Body of pancreas (tissue), 4 donors: ENCODE data around the gene RASA3.

ENCODE experiments used
- POLR2A ChIP-seq, 3 donors: fragments of 450-650 bp; IDR thresholded peaks; one replicate each; pipeline ENCODE4 v1.6.1; 2016; ENCODE audit warnings: antibody characterized with exemption in 3 of 3, mild to moderate bottlenecking in 2 of 3
- TF ChIP-seq, protein P1 (sequence below), 7 experiments: fragments of 450-650 bp in 4 of 7; fragments of 200-600 bp in 3 of 7; sonication (generic) in 3 of 7; IDR thresholded peaks; one replicate each; pipeline ENCODE4 v1.5.1; 2016 to 2019; ENCODE audit warnings: antibody characterized with exemption in 7 of 7

DNA sequence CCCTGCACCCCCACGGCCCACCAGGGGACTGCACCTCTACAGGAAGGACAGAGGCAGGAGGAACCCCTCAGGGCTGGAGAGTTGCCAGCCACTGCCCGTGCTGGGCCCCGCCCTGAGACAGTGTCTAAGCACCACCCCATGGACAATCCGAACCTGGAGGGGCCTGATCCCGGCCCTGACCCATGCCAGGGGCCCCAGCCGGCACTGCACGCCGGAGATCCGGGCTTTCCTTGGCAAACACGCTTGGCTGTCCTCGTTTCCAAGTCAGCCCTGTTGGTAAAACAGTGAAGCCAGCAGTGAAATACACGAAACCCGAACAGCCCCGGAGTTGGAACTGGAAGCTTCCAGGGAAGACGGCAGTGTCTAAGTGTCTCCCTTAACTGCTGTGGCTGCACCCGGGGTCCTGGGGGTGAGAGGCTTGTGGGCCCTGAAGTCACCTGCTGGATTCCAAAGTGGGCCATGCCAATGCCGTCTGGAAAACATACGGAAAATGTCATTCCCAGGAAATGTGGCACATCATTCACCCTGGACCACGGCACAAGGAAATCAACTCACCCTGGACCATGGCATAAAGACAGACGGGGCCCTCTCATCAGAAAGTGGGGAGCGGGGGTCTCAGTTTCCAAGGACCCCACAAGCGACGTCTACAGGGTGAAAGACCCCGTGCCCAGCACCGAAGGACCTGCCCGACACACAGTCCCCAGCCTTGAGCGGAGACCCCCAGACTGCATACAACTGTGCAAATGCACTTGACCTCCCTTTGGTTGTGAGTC, 30.9 kb downstream of the RASA3 start:
- TF ChIP-seq, protein P1, sequence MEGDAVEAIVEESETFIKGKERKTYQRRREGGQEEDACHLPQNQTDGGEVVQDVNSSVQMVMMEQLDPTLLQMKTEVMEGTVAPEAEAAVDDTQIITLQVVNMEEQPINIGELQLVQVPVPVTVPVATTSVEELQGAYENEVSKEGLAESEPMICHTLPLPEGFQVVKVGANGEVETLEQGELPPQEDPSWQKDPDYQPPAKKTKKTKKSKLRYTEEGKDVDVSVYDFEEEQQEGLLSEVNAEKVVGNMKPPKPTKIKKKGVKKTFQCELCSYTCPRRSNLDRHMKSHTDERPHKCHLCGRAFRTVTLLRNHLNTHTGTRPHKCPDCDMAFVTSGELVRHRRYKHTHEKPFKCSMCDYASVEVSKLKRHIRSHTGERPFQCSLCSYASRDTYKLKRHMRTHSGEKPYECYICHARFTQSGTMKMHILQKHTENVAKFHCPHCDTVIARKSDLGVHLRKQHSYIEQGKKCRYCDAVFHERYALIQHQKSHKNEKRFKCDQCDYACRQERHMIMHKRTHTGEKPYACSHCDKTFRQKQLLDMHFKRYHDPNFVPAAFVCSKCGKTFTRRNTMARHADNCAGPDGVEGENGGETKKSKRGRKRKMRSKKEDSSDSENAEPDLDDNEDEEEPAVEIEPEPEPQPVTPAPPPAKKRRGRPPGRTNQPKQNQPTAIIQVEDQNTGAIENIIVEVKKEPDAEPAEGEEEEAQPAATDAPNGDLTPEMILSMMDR (IDR thresholded peaks at IDR 0.05) = no peak
- no peak for TF ChIP-seq POLR2A (IDR thresholded peaks at IDR 0.05)
